Adipose tissue (tissue), 3 donors: ENCODE measurements around the gene PRKAG2. TPM values are rescaled to one million over a fixed set of nuclear protein-coding genes. Genes with fewer than 3 reads are reported as not detected.

ENCODE experiments used
- H3K27ac ChIP-seq: one replicate; pipeline ENCODE4 v1.5.1; 2013; ENCODE audit warnings: low read depth, low read length
- WGBS, 3 donors: extraction: QIAGEN DNeasy Blood & Tissue Kit; methylation state at CpG; one replicate each; pipeline ENCODE4 v1.1.7; 2013; 5-methylcytosine and 5-hydroxymethylcytosine counted together
- polyA plus RNA-seq, 3 donors: library from polyadenylated mRNA; stranded (reverse); fragments of 200-250 nt; gene quantifications; one replicate each; pipeline ENCODE4 v1.2.3, GENCODE V29; 2013
- donor health status: healthy with polysubstance abuse.
- donor health status: Bipolar disorder and iron deficiency.
- donor health status: healthy.

The PRKAG2 gene
- polyA plus RNA-seq, 3 donors: 8.1 to 23.1 (median 22.2) TPM

DNA sequence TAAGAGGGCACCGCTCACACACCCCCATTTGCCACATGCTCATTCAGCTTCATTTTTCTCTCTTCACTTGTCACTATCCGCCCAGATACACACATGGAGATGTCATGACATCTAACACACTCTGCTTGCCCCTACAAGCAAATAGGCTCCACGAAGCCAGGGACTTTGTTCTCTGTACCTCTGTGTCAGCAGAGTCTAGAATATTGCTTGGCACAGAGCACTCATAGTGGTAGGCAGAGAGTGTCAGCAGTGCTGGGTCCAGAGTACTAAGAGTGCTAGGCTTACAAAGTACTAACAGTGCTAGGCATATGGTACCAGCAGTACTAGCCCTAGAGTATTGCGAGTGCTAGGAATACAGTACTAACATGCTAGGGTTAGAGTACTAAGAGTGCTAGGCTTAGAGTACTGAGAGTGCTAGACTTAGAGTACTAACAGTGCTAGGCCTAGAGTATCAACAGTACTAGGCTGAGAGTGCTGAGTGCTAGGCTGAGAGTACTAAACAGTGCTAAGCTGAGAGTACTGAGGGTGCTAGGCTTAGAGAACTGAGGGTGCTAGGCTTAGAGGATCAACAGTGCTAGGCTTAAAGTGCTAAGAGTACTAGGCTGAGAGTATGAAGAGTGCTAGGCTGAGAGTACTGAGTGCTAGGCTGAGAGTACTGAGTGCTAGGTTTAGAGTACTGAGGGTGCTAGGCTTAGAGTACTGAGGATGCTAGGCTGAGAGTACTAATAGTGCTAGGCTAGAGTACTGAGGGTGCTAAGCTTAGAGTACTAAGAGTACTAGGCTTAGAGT lies 166.1 kb downstream of the PRKAG2 start:
- H3K27ac ChIP-seq: no peak overlapping the region
- WGBS, 3 donors: 92 to 95% (median 94%) methylated on average over 4 of the region's 4 CpGs

DNA sequence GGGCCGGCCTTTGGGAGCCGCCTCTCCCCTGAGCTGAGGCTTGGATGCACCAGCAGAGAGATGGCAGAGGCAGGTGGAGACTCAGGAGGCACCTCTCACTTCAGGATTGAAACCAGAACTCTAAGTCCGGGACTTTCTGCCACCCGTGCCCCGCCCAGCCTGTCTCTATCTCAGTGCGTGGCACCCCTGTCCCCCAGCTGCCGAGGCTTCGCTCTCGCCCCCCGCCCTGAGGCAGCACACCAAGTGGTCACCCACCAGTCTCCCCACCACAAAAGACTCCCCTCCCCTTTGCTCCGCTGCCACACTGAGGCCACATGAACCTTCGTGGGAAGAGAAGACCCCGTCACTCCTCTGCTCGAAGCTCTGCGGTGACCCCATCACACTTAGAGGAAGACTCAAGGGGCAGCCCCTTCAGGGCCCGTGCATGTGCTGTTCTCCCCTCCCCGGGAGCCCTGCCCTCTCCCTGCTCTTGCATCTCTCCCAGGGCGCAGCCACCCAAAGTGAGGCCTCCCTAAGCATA lies 166.7 kb downstream of the PRKAG2 start:
- WGBS, 3 donors: 90 to 95% (median 95%) methylated on average over 17 to 18 of the region's 18 CpGs
- H3K27ac ChIP-seq: no peak overlapping the region

DNA sequence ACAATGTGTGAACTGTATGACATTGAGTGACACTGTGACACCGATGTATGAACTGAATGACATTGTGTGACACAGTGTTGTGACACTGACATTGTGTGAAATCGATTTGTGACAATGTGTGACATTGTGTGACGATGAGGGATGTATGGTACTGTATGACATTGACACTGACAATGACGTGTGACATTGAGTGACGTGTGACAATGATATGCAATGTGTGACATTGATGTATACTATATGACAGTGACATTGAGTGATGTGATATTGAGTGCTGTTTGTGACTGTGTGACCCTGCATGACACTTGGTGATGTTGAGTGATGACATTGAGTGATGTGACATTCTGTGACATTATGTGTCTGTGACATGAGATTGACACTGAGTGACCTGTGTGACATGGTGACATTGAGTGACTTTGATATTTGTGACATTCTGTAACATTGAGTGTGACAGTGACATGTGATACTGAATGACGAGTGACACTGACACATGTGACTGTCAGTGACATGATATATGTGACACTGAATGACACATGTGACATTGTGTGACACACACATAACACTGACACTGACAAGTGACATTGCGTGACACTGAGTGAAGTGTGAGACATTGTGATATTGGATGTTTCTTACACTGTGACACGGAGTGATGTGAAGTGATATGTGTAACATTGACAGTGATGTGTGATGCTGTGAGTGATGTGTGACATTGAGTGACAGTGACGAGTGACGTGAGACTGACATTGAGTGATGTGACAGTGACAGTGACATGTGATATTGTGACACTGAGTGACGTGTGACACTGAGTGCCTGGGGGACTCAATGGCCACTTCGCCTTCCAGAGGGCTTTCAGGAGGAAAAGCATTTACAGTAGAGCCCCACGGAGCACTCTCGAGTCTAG lies 167.5 kb downstream of the PRKAG2 start:
- WGBS, 3 donors: 93 to 96% (median 95%) methylated on average over 14 of the region's 14 CpGs
- no peak overlapping the region for H3K27ac ChIP-seq

DNA sequence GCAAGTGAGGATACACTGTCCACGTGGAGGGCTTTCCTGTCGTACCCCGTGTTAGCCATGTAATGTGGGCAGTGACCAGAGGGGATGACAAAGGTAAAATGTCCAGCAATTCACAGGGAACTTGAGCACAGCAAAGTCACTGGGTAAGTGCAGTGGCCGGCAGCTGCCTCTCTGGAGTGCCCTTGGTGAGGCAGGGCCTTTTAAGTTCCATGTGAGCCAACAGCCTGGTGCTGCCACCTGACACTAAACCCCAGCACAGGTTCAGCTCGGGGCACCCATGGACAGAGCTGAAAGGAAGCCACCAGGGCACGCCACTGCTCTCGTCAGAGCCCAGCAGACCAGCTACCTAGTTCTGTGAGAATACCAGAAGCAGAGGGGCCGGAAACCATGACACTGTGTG lies 168.3 kb downstream of the PRKAG2 start:
- H3K27ac ChIP-seq: no peak overlapping the region
- 86 to 97% (median 94%) methylated on average over 8 of the region's 8 CpGs for WGBS, 3 donors

DNA sequence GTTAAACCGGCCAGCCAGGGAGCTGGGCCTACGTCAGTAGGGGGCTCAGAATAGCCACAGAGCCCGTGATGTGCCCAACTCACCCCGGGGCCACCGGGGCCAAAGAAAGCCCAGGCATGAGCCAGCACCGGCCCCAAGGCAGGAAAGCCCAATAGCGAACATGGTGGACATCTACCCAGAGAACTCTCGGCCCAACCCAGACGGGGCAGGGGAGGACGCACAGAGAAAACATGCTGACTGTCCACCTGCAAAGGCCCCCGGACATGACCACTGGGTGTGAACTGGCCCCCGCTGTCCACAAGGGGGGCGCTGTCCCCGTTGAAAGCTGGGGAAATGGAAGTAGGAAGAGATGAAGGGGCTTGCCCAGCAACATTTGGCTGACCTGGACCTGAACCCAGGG lies 169.2 kb downstream of the PRKAG2 start:
- no peak overlapping the region for H3K27ac ChIP-seq
- 91 to 96% (median 93%) methylated on average over 14 of the region's 14 CpGs for WGBS, 3 donors

DNA sequence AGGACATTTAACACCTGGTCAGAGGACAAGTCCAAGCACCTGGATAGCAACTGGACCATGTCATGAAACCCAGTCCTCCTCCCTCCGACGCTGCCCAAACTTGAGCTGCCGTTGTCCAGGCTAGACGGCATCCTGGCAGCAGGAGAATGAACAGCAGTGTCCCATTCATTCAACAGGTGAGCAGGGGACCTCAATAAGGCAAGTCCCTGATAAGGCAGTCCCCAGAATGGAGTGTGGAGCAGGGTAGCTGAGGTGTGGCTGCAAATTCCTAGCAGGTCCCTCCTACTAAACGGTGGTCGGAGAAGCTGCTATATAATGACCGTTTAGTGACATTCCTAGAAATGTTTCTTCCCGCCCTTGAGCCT lies 169.8 kb downstream of the PRKAG2 start:
- no peak overlapping the region for H3K27ac ChIP-seq
- 90 to 95% (median 93%) methylated on average over 8 of the region's 8 CpGs for WGBS, 3 donors

DNA sequence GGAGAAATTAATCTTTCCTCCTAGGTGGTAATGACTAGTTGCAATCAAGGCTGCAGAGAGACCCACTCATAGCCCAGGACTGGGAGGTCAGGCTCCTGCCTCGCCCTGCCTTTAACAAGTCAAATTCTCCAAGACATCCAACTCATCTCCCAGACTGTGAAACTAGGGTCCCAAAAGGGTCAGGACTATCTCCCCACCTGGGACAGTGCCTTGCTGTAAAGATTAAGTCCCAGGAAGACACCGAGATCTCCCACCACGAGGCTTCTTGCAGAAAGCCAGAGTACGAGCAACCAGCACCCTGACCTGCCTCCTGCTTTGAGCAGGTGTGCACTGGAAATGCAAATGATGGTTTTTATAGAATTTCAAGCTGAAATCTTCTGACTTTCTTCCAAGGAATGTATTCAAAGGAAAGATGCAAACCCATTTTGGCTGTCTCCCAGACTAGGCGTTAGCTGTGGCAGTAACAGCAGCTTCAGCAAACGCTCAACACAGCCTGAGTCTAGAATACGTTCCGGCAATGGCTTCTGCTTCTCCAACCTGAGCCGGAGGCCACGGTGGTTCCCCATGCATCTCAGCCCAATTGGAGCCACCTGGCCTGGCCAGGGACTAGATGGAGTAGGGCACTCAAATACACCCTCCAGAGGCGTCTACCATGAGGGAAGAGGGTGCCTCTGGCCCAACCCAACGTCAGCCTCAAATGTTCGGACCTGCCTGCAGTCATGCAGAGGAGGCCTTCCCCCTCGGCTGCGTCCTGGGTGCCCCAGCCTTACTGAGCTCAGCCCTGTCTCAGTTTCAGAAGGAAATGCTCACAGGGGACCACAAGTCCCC lies 170.4 kb downstream of the PRKAG2 start:
- 87 to 92% (median 89%) methylated on average over 15 of the region's 15 CpGs for WGBS, 3 donors
- no peak overlapping the region for H3K27ac ChIP-seq

DNA sequence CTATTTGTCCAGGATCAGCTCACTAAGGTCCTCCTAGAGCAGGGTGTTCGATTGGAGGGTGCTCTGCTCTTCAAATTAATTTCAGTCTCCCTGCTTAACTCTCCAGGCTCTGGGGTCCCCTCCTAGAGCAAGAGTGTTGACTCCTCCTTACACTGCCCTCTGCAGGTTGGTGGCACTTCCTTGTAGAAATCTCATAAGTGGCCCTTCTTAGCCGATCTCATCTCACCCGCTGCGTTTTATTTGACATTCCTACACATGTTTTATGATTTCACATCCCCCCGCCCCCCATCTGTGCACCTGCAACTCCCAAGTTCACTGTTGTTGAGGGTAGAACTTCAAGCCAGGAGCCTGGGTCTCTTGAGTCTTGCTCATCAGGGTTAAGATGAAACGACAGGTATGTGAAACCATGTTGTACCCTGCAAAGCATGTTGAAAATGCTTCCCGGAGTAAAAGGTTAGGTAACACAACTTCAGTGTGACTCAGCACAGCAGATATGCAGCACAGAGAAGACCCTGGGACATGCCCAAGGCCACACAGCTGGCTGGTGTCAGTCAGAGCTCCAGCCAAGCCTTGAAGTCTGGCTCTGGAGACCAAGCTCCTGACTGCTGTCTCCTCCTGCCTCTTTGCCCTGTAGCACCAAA lies 171.2 kb downstream of the PRKAG2 start:
- 33 to 37% (median 35%) methylated on average over 7 of the region's 7 CpGs for WGBS, 3 donors
- no peak overlapping the region for H3K27ac ChIP-seq

DNA sequence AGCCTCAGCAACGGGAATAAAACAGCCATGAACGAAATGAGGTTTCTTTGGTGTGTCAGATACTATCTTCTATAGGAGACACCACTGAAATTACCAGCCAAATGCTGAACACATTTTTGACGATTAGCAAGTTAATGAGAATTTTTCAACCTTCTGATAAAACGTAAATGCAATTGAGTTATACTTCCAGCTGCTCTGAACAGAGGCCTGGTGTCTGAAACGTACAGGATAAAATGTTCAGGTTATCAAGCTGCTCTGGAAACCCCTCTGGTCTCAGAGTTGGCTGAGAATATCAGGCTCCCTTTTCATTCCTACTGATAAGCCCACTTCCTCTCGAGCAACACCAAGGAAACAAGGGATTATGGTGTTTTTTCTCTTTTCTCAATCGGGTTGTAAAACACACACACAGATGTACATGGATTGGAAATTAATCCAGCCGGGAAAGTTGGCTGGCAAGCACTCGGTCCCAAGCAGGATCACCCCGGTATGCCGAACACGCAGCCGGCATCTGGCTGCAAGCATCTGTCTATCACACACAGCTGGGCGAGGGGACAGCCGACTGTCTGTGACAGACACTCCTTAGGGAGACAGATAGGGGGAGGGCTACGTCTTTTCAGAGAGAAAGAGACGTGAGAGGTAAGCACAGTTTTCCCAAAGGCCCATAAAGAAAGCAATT lies 171.8 kb downstream of the PRKAG2 start:
- no peak overlapping the region for H3K27ac ChIP-seq
- WGBS, 3 donors: 67 to 76% (median 74%) methylated on average over 17 of the region's 17 CpGs

DNA sequence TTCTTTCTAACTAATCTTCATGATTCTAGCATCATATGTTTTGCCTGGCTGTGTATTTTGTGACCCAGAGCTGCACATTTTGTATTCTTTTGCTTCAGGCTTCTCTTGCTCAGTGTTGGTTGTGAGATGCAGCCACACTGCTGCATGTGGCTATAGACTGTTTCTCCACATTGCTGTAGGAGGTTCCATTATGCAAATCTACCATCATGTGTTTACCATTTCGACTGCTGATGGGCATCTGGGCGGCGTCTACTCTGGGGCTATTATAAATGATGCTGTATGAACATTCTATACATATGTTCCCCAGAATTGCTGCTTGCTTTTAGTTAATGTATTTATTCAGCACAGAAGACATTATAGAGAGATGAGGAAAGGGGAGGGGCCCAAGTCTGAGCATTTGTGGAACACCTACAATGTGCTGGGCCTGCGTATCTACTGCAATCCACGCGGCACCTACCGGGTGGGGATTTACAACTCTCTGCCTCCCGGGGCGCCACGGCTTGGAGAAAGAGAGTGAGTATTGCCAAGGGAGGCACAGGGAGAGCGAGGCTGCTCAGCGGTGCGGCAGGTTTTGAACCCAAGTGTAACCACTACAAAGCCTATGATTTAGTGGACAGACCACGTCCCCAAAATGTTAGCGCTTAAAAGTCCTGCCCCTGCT lies 172.5 kb downstream of the PRKAG2 start:
- WGBS, 3 donors: 91 to 94% (median 92%) methylated on average over 15 of the region's 15 CpGs
- no peak overlapping the region for H3K27ac ChIP-seq

DNA sequence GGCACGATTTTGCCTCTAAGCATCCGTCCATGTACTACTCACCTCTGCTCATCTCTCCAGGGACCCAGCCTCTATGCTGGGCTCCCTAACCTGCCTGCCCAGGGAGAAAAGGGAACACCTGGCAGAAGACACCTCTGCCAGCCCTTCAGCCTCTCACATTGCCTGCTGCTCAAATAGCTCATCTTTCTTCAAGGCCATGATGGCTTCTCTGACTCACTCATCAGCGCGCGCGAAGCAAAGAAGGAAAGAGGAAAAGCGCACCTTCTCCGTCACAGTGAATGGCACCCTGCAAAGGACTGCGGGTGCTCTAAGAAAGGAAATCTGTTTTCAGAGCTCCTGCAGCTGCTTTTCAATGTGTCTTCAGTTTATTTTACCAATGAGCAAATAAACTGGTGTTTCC lies 174.0 kb downstream of the PRKAG2 start:
- no peak overlapping the region for H3K27ac ChIP-seq
- WGBS, 3 donors: 94 to 96% (median 96%) methylated on average over 9 of the region's 9 CpGs

DNA sequence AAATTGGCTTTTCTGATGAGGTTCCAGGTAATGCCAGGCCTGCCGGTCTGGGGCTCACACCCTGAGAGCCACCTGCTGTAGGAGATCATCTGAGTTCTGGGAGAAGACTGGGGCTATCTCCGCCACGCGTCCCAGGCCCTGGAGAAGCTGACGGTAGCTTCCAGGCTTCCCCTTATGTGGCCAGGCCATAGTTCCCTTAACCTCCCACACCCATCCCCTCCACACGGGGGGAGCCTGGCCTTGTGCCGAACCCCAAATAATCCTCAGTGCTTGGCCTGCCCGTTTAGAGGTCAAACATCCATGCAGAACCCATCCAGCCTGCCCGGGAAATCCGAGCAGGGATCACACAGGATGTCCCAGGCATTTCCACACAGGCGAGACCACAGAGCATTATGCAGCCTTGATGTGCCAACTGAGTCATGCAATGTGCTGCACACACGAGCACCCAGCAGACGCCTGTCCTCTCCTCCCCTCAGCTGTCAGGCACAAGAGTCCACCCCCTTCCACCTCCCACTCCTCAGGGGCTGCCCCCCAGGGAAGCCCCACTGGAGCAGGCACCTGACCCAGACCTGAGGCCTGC lies 176.2 kb downstream of the PRKAG2 start:
- H3K27ac ChIP-seq: no peak overlapping the region
- WGBS, 3 donors: 70 to 90% (median 79%) methylated on average over 13 of the region's 13 CpGs

DNA sequence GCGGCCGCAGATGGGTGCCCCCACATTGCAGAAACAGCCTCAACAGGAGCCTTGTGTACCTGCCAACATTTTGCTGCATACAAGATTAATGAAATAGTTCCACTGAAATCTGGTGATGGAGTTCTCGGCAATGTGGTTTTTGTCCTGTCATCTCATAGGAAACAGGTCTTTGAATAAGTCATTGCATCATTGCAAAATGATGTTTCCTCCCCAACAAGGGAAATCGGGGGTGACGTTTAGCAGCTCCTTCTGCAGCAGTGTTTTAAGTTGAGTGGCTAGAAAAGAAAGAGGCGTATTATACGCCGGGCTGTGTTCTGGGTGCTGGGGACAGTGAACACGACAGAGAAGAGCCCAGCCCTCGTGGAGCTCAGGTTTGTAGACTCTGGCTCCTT lies 177.0 kb downstream of the PRKAG2 start:
- WGBS, 3 donors: 57 to 91% (median 69%) methylated on average over 10 of the region's 10 CpGs
- H3K27ac ChIP-seq: no peak overlapping the region

DNA sequence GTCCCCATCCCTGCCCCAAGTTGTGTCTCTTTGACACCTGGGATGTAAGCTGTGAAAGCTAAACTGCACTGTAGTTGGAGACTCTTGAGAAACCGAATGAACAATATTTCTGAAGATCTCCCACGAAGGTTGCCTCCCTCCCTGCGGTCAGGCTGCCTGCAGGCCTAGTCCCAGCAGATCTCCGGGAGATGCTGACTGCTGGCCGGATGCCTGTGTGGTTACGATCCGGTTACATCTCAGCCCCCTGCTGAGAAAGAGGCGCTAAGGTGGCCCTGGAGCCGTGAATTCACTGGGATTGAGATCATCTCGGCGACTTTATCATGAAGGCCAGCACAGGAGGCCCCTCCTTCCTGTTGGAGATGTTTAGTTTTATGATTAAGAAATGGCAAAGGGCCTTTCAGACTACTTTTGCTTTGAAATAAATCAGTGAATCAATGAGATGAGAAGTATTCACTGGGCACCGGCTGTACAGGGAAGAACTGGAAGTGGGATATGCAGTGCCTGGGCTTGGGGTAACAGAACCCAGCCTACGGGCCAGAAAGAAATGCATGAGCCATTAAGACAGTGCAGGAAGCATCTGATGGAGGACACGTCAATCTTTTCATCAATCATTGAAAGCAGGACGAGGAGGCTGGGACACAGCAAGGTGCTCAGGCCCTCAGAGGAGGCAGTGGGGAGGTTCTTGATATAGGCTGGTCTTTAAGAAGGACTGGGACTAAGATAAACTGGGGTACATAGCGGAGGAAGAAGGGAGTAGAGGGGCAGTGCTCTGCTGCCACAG lies 177.6 kb downstream of the PRKAG2 start:
- WGBS, 3 donors: 63 to 79% (median 68%) methylated on average over 16 of the region's 16 CpGs
- no peak overlapping the region for H3K27ac ChIP-seq

DNA sequence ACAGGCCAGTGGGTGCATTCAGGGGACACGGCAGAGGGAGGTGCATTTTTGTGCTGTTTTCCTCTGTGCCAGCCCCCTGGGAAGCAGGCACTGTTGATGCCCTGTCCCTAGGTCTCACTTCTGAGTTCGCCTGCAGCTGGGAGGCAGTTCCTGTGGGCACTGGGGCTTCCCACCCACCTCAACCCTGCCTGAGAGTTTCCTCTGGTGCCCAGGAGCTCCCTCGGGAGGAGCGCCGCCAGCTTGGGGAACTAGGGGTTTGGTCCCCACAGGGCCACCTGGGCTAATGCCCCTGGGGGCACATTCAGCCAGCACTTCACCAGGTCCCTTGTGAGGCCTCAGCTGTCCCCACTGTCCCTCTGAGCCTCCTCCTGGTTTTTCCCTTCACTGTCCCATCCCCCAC lies 179.0 kb downstream of the PRKAG2 start:
- WGBS, 3 donors: 87 to 98% (median 91%) methylated on average over 5 of the region's 5 CpGs
- H3K27ac ChIP-seq: no peak overlapping the region

DNA sequence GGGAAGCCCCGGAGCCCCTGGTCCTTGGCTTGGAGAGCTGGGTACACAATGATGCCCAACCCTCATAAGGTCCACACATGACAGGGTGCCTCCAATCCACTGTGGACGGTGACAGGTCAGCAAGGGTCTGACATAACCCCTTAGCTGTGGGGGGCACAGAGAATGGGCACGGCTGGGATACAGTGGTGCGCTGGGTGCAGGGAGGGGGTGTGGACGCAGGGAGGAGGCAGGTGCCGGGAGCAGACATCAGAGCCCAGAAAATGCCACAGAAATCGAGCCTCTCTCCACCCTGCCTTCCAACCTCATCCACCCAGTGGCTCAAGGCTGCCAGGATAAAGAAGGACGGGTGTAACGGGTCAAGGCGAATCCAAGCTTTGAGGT lies 179.4 kb downstream of the PRKAG2 start:
- 92 to 97% (median 94%) methylated on average over 10 of the region's 10 CpGs for WGBS, 3 donors
- H3K27ac ChIP-seq: no peak overlapping the region
